Smooth muscle cell (in vitro differentiated cells): Measurements from ENCODE around the gene SPTBN4. TPM values are rescaled to one million over a fixed set of nuclear protein-coding genes. Genes with fewer than 3 reads are reported as not detected.

Experiments used
- DNase-seq: peaks from one replicate; lab custom pipeline; 2025; ENCODE audit not compliant: unreplicated experiment; lab: John Stamatoyannopoulos, UW
- H2AFZ ChIP-seq: fragments of 200-600 bp; sonication (generic); 2 replicates; pipeline ENCODE4 v1.6.0; 2016; ENCODE audit warnings: antibody characterized with exemption, low read depth, mild to moderate bottlenecking
- H3F3A ChIP-seq: fragments of 200-600 bp; sonication (generic); 2 replicates; pipeline ENCODE4 v1.6.0; 2017; ENCODE audit warnings: antibody characterized with exemption, low read depth
- H3K27ac ChIP-seq: fragments of 200-600 bp; sonication (generic); 2 replicates; pipeline ENCODE4 v1.5.1; 2016; ENCODE audit warnings: low read depth, mild to moderate bottlenecking
- H3K27me3 ChIP-seq: fragments of 200-600 bp; sonication (generic); 2 replicates; pipeline ENCODE4 v1.6.1; 2016; ENCODE audit warnings: low read depth, mild to moderate bottlenecking
- H3K36me3 ChIP-seq: fragments of 200-600 bp; sonication (generic); 2 replicates; pipeline ENCODE4 v1.5.1; 2016; ENCODE audit warnings: low read depth
- H3K4me1 ChIP-seq: fragments of 200-600 bp; sonication (generic); 2 replicates; pipeline ENCODE4 v1.5.1; 2016; ENCODE audit warnings: low read depth
- H3K4me2 ChIP-seq: fragments of 200-600 bp; sonication (generic); 2 replicates; pipeline ENCODE4 v1.6.0; 2016; ENCODE audit warnings: mild to moderate bottlenecking
- H3K4me3 ChIP-seq: fragments of 200-600 bp; sonication (generic); 2 replicates; pipeline ENCODE4 v1.5.1; 2016; ENCODE audit warnings: mild to moderate bottlenecking
- H3K79me2 ChIP-seq: fragments of 200-600 bp; sonication (generic); 2 replicates; pipeline ENCODE4 v1.6.0; 2016; ENCODE audit warnings: low read depth, mild to moderate bottlenecking
- H3K9ac ChIP-seq: fragments of 200-600 bp; sonication (generic); 2 replicates; pipeline ENCODE4 v1.6.0; 2016; ENCODE audit warnings: low read depth
- H3K9me3 ChIP-seq: fragments of 200-600 bp; sonication (generic); replicated peaks from 2 replicates; pipeline ENCODE4 v1.5.1; 2016; ENCODE audit warnings: low read depth
- H4K20me1 ChIP-seq: fragments of 200-600 bp; sonication (generic); 2 replicates; pipeline ENCODE4 v1.6.0; 2016; ENCODE audit warnings: low read depth
- WGBS: methylation state at CpG from one replicate; pipeline ENCODE4 v1.1.7; 2016; ENCODE audit warnings: low lambda C conversion rate; 5-methylcytosine and 5-hydroxymethylcytosine counted together
- polyA plus RNA-seq: library from polyadenylated mRNA; unstranded; fragments of >200 nt; fragmentation: Nextera tagmentation; extraction: Ambion mirVana; gene quantifications from 2 replicates; pipeline ENCODE4 v1.2.1, GENCODE V29; 2016
- total RNA-seq: library from RNA; depleted of rRNA; stranded (reverse); fragments of >200 nt; gene quantifications from 2 replicates; pipeline ENCODE4 v1.2.3, GENCODE V29; 2014
- TF ChIP-seq, protein P1 (sequence below): fragments of 200-600 bp; sonication (generic); IDR thresholded peaks from 2 replicates; pipeline ENCODE4 v1.5.1; 2017; ENCODE audit warnings: borderline replicate concordance, mild to moderate bottlenecking, antibody characterized with exemption; ENCODE audit not compliant: insufficient read depth, poor library complexity, severe bottlenecking

Gene SPTBN4
- total and polyA plus RNA-seq, 2 experiments from 2014 or later: 1.0 to 1.2 TPM

GRCh38 chr19:40621283-40621682 lies 154.5 kb downstream of the SPTBN4 start:
- TF ChIP-seq, protein P1, sequence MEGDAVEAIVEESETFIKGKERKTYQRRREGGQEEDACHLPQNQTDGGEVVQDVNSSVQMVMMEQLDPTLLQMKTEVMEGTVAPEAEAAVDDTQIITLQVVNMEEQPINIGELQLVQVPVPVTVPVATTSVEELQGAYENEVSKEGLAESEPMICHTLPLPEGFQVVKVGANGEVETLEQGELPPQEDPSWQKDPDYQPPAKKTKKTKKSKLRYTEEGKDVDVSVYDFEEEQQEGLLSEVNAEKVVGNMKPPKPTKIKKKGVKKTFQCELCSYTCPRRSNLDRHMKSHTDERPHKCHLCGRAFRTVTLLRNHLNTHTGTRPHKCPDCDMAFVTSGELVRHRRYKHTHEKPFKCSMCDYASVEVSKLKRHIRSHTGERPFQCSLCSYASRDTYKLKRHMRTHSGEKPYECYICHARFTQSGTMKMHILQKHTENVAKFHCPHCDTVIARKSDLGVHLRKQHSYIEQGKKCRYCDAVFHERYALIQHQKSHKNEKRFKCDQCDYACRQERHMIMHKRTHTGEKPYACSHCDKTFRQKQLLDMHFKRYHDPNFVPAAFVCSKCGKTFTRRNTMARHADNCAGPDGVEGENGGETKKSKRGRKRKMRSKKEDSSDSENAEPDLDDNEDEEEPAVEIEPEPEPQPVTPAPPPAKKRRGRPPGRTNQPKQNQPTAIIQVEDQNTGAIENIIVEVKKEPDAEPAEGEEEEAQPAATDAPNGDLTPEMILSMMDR: no peak
- Histone ChIP-seq H3K27ac (no peak overlapping the region), H3K36me3 (no peaks in the 10 kb centered on the region), H3K27me3 (no peaks in the 10 kb centered on the region), H3K9me3 (no peaks in the 10 kb centered on the region), H4K20me1 (peaks cover 62% of the 10 kb centered on the region), H2AFZ (no peak overlapping the region), H3F3A (no peaks in the 10 kb centered on the region), H3K4me2 (no peak overlapping the region), H3K79me2 (no peaks in the 10 kb centered on the region), H3K9ac (no peak overlapping the region), H3K4me1 (peaks cover 9% of the 10 kb centered on the region), H3K4me3 (no peak overlapping the region)
- no peak for DNase-seq
- 78% methylated on average over 2 of the region's 2 CpGs for WGBS

- Histone ChIP-seq H3K9me3 (no peaks in the 10 kb centered on the region), H3K9ac (no peak overlapping the region), H3K4me1 (peaks cover 9% of the 10 kb centered on the region), H3K4me3 (no peak overlapping the region), H4K20me1 (peaks cover 53% of the 10 kb centered on the region), H3K27me3 (no peaks in the 10 kb centered on the region), H3K79me2 (no peaks in the 10 kb centered on the region), H3F3A (no peaks in the 10 kb centered on the region), H3K4me2 (no peak overlapping the region), H3K27ac (no peak overlapping the region), H2AFZ (no peak overlapping the region), H3K36me3 (no peaks in the 10 kb centered on the region)
- TF ChIP-seq, protein P1: no peak
- WGBS: 95% methylated on average over 24 of the region's 24 CpGs
- DNase-seq: no peak
Measured at GRCh38 chr19:40621966-40622772, 155.4 kb downstream of the SPTBN4 start.

DNA sequence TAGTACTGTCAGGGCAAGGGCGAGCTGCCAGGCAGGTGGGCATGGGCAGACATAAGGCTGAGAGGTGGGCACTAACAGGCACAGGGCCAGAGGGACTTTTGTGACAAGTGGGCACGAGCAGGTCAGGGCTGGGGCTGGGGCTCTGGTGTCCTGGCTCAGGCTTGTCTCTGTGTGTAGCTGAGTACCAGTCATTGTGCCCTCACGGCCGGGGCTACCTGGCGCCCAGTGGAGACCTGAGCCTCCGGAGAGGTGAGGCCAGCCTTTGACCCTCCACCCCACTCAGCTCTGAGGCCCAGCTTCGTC lies 155.9 kb downstream of the SPTBN4 start:
- no peak for DNase-seq
- no peak overlapping the region for H3K27ac ChIP-seq
- 99% methylated on average over 7 of the region's 7 CpGs for WGBS
- H3K27me3 ChIP-seq: no peaks in the 10 kb centered on the region
- H4K20me1 ChIP-seq: peaks cover 50% of the 10 kb centered on the region
- TF ChIP-seq, protein P1: no peak
- H3K4me1 ChIP-seq: peaks cover 9% of the 10 kb centered on the region
- H3K36me3 ChIP-seq: no peaks in the 10 kb centered on the region
- no peak overlapping the region for H3K4me2 ChIP-seq
- H3K4me3 ChIP-seq: no peak overlapping the region
- no peaks in the 10 kb centered on the region for H3F3A ChIP-seq
- no peak overlapping the region for H3K9ac ChIP-seq
- H3K79me2 ChIP-seq: no peaks in the 10 kb centered on the region
- H3K9me3 ChIP-seq: no peaks in the 10 kb centered on the region
- H2AFZ ChIP-seq: no peak overlapping the region
